Upper lobe of left lung (tissue), 4 donors: Measurements from ENCODE around the gene KLK5.

ENCODE experiments used
- CTCF ChIP-seq, 6 experiments: fragments of 450-650 bp in 4 of 6; fragments of 200-600 bp in 2 of 6; sonication (generic) in 2 of 6; IDR thresholded peaks; one replicate each; pipeline ENCODE4 v1.5.1; 2016 to 2019; ENCODE audit warnings: antibody characterized with exemption in 6 of 6
- POLR2A ChIP-seq, 4 donors: fragments of 450-650 bp; IDR thresholded peaks; one replicate each; pipeline ENCODE4 v1.5.1; 2016 to 2017; ENCODE audit warnings: antibody characterized with exemption in 4 of 4, mild to moderate bottlenecking in 2 of 4
- POLR2AphosphoS5 ChIP-seq, 2 donors: sonication (generic); formaldehyde crosslinking; IDR thresholded peaks; one replicate each; pipeline ENCODE4 v1.5.1; 2017; ENCODE audit warnings: antibody characterized with exemption in 2 of 2

- no peak for TF ChIP-seq CTCF (IDR thresholded peaks at IDR 0.05)
- no peak for TF ChIP-seq POLR2A (IDR thresholded peaks at IDR 0.05)
- TF ChIP-seq POLR2AphosphoS5 (IDR thresholded peaks at IDR 0.05) = no peak
Measured at GRCh38 chr19:50979758-50980157, 26.9 kb upstream of the KLK5 start.
